ENCODE measurements around the gene ADGRA1. TPM values are rescaled to one million over a fixed set of nuclear protein-coding genes. Genes with fewer than 3 reads are reported as not detected.
"Not testable (repeated sequence)": the region's sequence is repeated elsewhere in the genome, so short reads cannot be mapped to it uniquely, and the experiment has no call there.

Gene ADGRA1
- total RNA-seq, 1 donor from 2014 or later = under 0.01 TPM

DNA sequence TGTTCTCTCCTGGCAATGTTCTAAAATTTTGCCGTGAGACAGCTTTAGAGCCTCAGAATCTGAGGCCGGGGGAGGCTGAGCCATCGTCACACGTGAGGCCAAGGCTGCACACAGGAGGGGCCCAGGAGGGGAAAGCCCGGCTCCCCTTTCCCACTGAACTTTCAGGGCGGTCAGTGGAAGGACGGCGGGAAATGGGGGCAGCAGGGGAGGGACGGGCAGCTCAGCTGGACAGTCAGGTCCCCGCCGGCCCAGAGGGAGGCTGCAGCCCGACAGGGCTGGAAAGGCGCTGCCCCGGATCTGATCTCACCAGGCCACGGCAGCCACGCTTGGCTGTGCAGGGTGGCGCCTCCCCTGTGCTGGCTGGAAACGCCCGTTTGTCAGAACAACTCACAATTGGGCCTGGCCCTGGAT, 43.3 kb upstream of the ADGRA1 start:
- Histone ChIP-seq H3K36me3 (ENCODE audit: control insufficient read depth in 3 of 3, insufficient read depth in 3 of 3, low read length in 3 of 3) (no peaks in the 10 kb centered on the region), H3K27me3 (ENCODE audit: control insufficient read depth in 3 of 3, insufficient read depth in 3 of 3, low read length in 3 of 3) (peaks cover 45 to 71% (median 64%) of the 10 kb centered on the region in 3 donors), H3K27ac (ENCODE audit: low read depth, low read length) (no peak overlapping the region), H3K9me3 (ENCODE audit: control insufficient read depth in 3 of 3, low read length in 3 of 3) (no peaks in the 10 kb centered on the region), H3K4me1 (ENCODE audit: control insufficient read depth in 3 of 3, insufficient read depth in 3 of 3, low read length in 3 of 3) (no peaks in the 10 kb centered on the region), H3K4me3 (ENCODE audit: low read length in 3 of 3) (no peak overlapping the region), H3K9ac (ENCODE audit: low read depth in 1 of 3, low read length in 3 of 3) (no peak overlapping the region)

DNA sequence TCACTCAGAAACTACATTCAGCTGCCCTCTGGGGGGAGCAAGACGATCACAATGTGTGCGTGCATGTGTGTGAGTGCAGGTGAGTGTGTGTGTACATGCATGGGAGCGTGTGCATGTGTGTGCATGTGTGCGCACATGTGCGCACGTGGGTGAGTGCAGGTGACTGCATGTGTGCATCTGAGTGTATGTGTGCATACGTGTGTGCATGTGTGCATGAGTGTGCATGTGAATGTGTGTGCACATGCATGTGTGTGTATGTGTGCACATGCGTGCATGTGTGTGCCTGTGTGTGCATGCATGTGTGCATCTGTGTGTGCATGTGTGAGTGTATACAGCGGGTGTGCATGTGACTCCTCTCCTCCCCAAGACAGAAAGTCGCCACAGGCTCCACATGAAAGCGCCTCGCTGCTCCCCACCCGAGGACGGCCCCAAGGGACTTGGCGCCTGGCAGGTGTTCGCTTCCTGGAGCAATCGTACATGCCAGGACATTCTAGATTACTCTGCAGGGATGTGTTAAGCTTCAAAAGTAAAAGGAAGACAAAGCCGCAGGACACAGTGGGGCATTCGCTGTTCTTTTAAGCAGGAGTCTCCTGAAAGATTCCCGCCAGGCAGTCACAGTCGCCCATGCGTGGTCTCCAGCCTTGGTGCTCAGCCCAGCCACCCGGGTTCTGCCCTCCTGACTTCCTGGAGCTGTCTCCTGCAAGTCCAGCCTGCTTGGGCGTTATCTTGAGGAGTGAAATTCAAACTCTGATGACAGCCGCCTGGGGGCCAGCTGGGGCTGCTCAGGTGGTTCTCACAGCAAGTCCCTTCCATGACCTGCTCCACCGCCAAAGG, 42.0 kb upstream of the ADGRA1 start:
- Histone ChIP-seq H3K9ac (ENCODE audit: low read depth in 1 of 3, low read length in 3 of 3) (no peak overlapping the region), H3K27me3 (ENCODE audit: control insufficient read depth in 3 of 3, insufficient read depth in 3 of 3, low read length in 3 of 3) (peaks cover 45 to 65% (median 62%) of the 10 kb centered on the region in 3 donors), H3K4me1 (ENCODE audit: control insufficient read depth in 3 of 3, insufficient read depth in 3 of 3, low read length in 3 of 3) (no peaks in the 10 kb centered on the region), H3K36me3 (ENCODE audit: control insufficient read depth in 3 of 3, insufficient read depth in 3 of 3, low read length in 3 of 3) (no peaks in the 10 kb centered on the region), H3K27ac (ENCODE audit: low read depth, low read length) (no peak overlapping the region), H3K4me3 (ENCODE audit: low read length in 3 of 3) (no peak overlapping the region), H3K9me3 (ENCODE audit: control insufficient read depth in 3 of 3, low read length in 3 of 3) (no peaks in the 10 kb centered on the region)

DNA sequence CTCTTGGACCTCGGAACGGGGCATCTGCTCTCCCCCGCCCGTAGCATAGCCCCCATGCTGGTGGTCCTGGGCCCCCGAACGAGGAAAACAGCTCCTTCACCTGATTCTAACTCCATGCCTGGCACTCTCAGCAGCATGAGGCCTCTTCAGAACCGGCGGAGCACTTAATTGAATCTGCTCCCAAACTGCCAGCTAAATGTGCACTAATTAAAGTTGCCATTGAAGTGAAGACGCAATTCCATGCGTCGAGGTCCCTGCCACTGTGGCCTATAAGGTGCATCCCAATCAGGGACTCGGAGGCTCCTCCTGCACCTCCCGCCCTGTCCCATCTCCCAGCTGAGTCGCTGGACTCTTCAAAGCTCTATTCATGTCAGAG, 41.3 kb upstream of the ADGRA1 start:
- H3K27me3 ChIP-seq (ENCODE audit: control insufficient read depth in 3 of 3, insufficient read depth in 3 of 3, low read length in 3 of 3) = peaks cover 46 to 66% (median 58%) of the 10 kb centered on the region in 3 donors
- no peak overlapping the region for H3K4me3 ChIP-seq (ENCODE audit: low read length in 3 of 3)
- no peaks in the 10 kb centered on the region for H3K4me1 ChIP-seq (ENCODE audit: control insufficient read depth in 3 of 3, insufficient read depth in 3 of 3, low read length in 3 of 3)
- H3K9me3 ChIP-seq (ENCODE audit: control insufficient read depth in 3 of 3, low read length in 3 of 3) = no peaks in the 10 kb centered on the region
- H3K9ac ChIP-seq (ENCODE audit: low read depth in 1 of 3, low read length in 3 of 3) = no peak overlapping the region
- no peaks in the 10 kb centered on the region for H3K36me3 ChIP-seq (ENCODE audit: control insufficient read depth in 3 of 3, insufficient read depth in 3 of 3, low read length in 3 of 3)
- H3K27ac ChIP-seq (ENCODE audit: low read depth, low read length) = no peak overlapping the region

DNA sequence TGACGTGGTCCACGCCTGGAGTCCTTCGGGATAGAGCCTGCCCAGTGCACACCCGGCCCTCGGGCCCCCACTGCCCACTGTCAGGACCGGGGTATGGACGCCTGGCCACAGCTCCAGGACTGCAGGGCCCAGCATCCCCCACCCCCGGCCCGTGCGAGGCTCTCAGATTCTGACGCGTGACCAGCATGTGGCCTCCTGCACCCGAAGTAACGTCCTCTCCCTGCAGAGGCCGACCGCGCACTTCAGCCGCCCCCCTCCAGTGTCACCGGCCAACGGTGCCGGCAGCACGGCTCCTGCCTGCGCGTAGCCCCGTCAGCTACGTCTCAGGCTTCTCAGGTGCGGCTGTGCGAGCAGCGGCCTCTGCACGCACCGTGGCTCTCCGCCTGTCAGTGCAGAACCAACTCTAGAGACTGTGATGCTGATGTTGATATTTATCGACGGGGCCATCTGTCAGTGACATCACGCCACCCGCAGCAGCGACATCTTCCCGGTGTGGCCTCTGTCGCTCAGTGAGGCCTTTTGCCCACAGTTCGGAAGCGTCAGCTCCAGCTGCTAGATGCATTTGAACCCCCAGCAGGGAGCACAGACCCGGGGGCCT, 40.1 kb upstream of the ADGRA1 start:
- peaks cover 39 to 64% (median 55%) of the 10 kb centered on the region in 3 donors for H3K27me3 ChIP-seq (ENCODE audit: control insufficient read depth in 3 of 3, insufficient read depth in 3 of 3, low read length in 3 of 3)

DNA sequence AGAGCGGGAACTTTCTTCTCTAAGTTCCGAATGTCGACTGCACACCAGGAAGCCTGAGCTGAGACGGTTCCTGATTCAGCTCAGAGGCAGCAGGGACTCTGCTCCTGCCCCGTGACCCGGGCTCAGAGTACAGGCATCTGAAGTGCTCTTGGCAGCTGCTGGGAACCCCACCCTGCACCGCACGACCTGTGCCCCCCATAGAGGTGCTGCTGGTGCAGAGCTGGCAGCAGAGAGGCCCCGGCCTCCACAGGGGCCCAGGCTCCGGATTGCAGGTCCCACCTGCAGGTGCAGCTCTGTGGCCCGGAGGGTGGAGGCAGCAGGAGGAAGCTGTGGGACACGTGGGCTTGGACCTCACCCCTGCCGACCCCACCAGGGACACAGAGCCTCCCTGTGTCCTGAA, 39.5 kb upstream of the ADGRA1 start:
- no peak overlapping the region for H3K4me3 ChIP-seq (ENCODE audit: low read length in 3 of 3)
- H3K9ac ChIP-seq (ENCODE audit: low read depth in 1 of 3, low read length in 3 of 3) = no peak overlapping the region
- peaks cover 38 to 63% (median 55%) of the 10 kb centered on the region in 3 donors for H3K27me3 ChIP-seq (ENCODE audit: control insufficient read depth in 3 of 3, insufficient read depth in 3 of 3, low read length in 3 of 3)
- H3K27ac ChIP-seq (ENCODE audit: low read depth, low read length) = no peak overlapping the region
- H3K4me1 ChIP-seq (ENCODE audit: control insufficient read depth in 3 of 3, insufficient read depth in 3 of 3, low read length in 3 of 3) = no peaks in the 10 kb centered on the region
- H3K36me3 ChIP-seq (ENCODE audit: control insufficient read depth in 3 of 3, insufficient read depth in 3 of 3, low read length in 3 of 3) = no peaks in the 10 kb centered on the region
- H3K9me3 ChIP-seq (ENCODE audit: control insufficient read depth in 3 of 3, low read length in 3 of 3) = no peaks in the 10 kb centered on the region

More for the DNA sequence above, 40.1 kb upstream of the ADGRA1 start:
- Histone ChIP-seq H3K27ac (ENCODE audit: low read depth, low read length) (no peak overlapping the region), H3K4me1 (ENCODE audit: control insufficient read depth in 3 of 3, insufficient read depth in 3 of 3, low read length in 3 of 3) (no peaks in the 10 kb centered on the region), H3K9ac (ENCODE audit: low read depth in 1 of 3, low read length in 3 of 3) (no peak overlapping the region), H3K4me3 (ENCODE audit: low read length in 3 of 3) (no peak overlapping the region), H3K9me3 (ENCODE audit: control insufficient read depth in 3 of 3, low read length in 3 of 3) (no peaks in the 10 kb centered on the region), H3K36me3 (ENCODE audit: control insufficient read depth in 3 of 3, insufficient read depth in 3 of 3, low read length in 3 of 3) (no peaks in the 10 kb centered on the region)

DNA sequence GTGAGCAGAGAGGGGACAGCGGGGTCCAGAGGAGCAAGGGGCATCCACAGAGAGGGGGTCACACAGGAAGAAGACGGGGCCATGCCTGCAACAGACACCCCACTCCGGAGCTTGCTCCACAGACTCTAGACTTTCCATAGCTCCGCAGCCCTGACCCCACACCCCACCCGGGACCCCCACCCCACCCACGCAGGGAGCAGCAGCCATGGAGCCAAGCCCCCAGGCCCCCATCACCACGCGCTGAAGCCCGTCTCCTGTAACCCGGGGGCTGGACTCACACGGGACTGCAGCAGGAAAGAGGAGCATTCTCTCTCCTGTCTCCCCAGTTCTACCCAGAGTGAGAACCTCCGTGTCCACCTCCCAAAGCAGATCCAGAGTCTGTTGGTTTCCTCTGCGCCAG, 38.8 kb upstream of the ADGRA1 start:
- no peaks in the 10 kb centered on the region for H3K9me3 ChIP-seq (ENCODE audit: control insufficient read depth in 3 of 3, low read length in 3 of 3)
- peaks cover 37 to 60% (median 48%) of the 10 kb centered on the region in 3 donors for H3K27me3 ChIP-seq (ENCODE audit: control insufficient read depth in 3 of 3, insufficient read depth in 3 of 3, low read length in 3 of 3)
- no peak overlapping the region for H3K27ac ChIP-seq (ENCODE audit: low read depth, low read length)
- H3K9ac ChIP-seq (ENCODE audit: low read depth in 1 of 3, low read length in 3 of 3) = no peak overlapping the region
- H3K4me3 ChIP-seq (ENCODE audit: low read length in 3 of 3) = no peak overlapping the region
- no peaks in the 10 kb centered on the region for H3K4me1 ChIP-seq (ENCODE audit: control insufficient read depth in 3 of 3, insufficient read depth in 3 of 3, low read length in 3 of 3)
- no peaks in the 10 kb centered on the region for H3K36me3 ChIP-seq (ENCODE audit: control insufficient read depth in 3 of 3, insufficient read depth in 3 of 3, low read length in 3 of 3)

DNA sequence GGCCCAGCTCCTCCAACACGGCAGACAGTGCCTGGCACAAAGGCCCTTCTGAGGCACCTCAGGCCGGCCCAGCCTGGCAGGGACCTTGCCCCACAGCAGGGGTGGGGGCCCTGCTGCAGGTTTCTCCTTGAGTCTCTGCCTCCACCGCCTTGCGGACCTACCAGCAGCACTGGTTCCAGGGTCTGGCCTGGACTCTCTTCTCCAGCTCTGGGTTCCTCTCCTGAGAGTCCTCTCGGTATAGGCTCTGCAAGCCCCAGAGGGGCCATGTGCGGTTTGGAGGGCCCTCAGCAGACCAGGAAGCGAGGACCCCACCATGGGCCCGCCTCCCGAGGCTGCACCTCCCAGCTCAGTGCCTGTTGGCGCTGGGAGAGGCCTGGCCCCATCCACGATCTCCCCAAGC, 38.1 kb upstream of the ADGRA1 start:
- H3K9ac ChIP-seq (ENCODE audit: low read depth in 1 of 3, low read length in 3 of 3) = no peak overlapping the region
- no peak overlapping the region for H3K4me3 ChIP-seq (ENCODE audit: low read length in 3 of 3)
- H3K4me1 ChIP-seq (ENCODE audit: control insufficient read depth in 3 of 3, insufficient read depth in 3 of 3, low read length in 3 of 3) = no peaks in the 10 kb centered on the region
- H3K27ac ChIP-seq (ENCODE audit: low read depth, low read length) = no peak overlapping the region
- H3K36me3 ChIP-seq (ENCODE audit: control insufficient read depth in 3 of 3, insufficient read depth in 3 of 3, low read length in 3 of 3) = no peaks in the 10 kb centered on the region
- H3K9me3 ChIP-seq (ENCODE audit: control insufficient read depth in 3 of 3, low read length in 3 of 3) = no peaks in the 10 kb centered on the region
- peaks cover 41 to 60% (median 42%) of the 10 kb centered on the region in 3 donors for H3K27me3 ChIP-seq (ENCODE audit: control insufficient read depth in 3 of 3, insufficient read depth in 3 of 3, low read length in 3 of 3)

DNA sequence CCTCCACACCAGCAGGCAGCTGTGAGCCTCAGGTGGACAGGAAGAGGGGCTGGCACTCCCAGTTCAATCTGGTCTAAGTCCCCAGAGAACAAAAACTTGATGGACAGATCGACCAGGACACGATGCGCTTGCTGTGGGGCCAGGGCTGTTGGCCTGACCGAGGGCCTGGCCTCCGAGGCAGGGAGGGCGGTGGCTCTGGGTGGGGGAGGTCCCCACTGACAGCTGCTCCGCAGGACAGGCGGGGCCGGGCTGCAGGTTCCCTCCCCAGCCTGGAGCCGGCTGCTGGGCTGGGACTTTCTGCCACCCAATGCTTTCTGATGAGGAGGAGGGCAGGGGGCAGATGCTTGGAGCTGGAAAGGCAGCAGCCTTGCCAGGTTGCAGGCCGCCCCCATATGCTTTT, 37.4 kb upstream of the ADGRA1 start:
- no peaks in the 10 kb centered on the region for H3K9me3 ChIP-seq (ENCODE audit: control insufficient read depth in 3 of 3, low read length in 3 of 3)
- peaks cover 34 to 58% (median 39%) of the 10 kb centered on the region in 3 donors for H3K27me3 ChIP-seq (ENCODE audit: control insufficient read depth in 3 of 3, insufficient read depth in 3 of 3, low read length in 3 of 3)
- no peak overlapping the region for H3K27ac ChIP-seq (ENCODE audit: low read depth, low read length)
- H3K36me3 ChIP-seq (ENCODE audit: control insufficient read depth in 3 of 3, insufficient read depth in 3 of 3, low read length in 3 of 3) = no peaks in the 10 kb centered on the region
- no peaks in the 10 kb centered on the region for H3K4me1 ChIP-seq (ENCODE audit: control insufficient read depth in 3 of 3, insufficient read depth in 3 of 3, low read length in 3 of 3)
- H3K4me3 ChIP-seq (ENCODE audit: low read length in 3 of 3) = no peak overlapping the region
- no peak overlapping the region for H3K9ac ChIP-seq (ENCODE audit: low read depth in 1 of 3, low read length in 3 of 3)

DNA sequence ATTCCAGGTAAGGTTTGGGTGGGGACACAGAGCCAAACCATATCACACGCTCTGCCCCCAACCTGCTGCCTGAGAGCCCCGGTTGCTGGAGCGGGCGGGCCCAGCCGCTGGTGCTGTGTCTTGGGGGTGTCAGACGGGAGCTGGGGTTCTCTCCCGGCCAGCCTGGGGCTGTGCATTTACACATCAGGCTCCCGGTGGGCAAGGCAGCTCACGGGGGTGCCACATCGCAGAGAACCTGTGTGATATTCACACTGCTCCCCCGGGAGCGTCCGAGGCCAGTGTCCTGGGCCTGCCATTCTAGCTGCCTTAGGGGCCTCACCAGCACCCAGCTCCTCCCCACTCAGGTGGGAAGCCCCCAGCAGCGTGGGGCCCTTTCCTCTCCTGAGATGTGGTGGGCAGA, 35.6 kb upstream of the ADGRA1 start:
- Histone ChIP-seq H3K9me3 (ENCODE audit: control insufficient read depth in 3 of 3, low read length in 3 of 3) (no peaks in the 10 kb centered on the region), H3K9ac (ENCODE audit: low read depth in 1 of 3, low read length in 3 of 3) (no peak overlapping the region), H3K4me3 (ENCODE audit: low read length in 3 of 3) (no peak overlapping the region), H3K27ac (ENCODE audit: low read depth, low read length) (no peak overlapping the region), H3K27me3 (ENCODE audit: control insufficient read depth in 3 of 3, insufficient read depth in 3 of 3, low read length in 3 of 3) (peaks cover 36 to 58% (median 37%) of the 10 kb centered on the region in 3 donors), H3K36me3 (ENCODE audit: control insufficient read depth in 3 of 3, insufficient read depth in 3 of 3, low read length in 3 of 3) (no peaks in the 10 kb centered on the region), H3K4me1 (ENCODE audit: control insufficient read depth in 3 of 3, insufficient read depth in 3 of 3, low read length in 3 of 3) (no peaks in the 10 kb centered on the region)

DNA sequence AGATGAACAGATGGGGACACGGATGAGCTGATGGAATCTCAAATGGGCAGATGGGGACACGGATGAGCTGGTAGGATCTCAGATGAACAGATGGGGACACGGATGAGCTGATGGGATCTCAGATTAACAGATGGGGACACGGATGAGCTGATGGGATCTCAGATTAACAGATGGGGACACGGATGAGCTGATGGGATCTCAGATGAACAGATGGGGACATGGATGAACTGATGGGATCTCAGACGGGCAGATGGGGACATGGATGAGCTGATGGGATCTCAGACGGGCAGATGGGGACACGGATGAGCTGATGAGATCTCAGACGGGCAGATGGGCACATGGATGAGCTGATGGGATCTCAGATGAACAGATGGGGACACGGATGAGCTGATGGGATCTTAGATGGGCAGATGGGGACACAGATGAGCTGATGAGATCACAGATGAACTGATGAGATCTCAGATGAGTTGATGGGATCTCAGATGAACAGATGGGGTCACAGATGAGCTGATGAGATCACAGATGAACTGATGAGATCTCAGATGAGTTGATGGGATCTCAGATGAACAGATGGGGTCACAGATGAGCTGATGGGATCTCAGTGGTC, 34.1 kb upstream of the ADGRA1 start:
- H3K9me3 ChIP-seq (ENCODE audit: control insufficient read depth in 3 of 3, low read length in 3 of 3); H3K4me1 ChIP-seq (ENCODE audit: control insufficient read depth in 3 of 3, insufficient read depth in 3 of 3, low read length in 3 of 3); H3K9ac ChIP-seq (ENCODE audit: low read depth in 1 of 3, low read length in 3 of 3); H3K36me3 ChIP-seq (ENCODE audit: control insufficient read depth in 3 of 3, insufficient read depth in 3 of 3, low read length in 3 of 3); H3K27ac ChIP-seq (ENCODE audit: low read depth, low read length); H3K4me3 ChIP-seq (ENCODE audit: low read length in 3 of 3): not testable (repeated sequence)
- H3K27me3 ChIP-seq (ENCODE audit: control insufficient read depth in 3 of 3, insufficient read depth in 3 of 3, low read length in 3 of 3) = peaks cover 23 to 53% (median 31%) of the 10 kb centered on the region in 3 donors
